HG03439 (cell line): Measurements from ENCODE around the gene CRISP2.
"Not testable (repeated sequence)": the region's sequence is repeated elsewhere in the genome, so short reads cannot be mapped to it uniquely, and the experiment has no call there.

ENCODE experiments used
- ATAC-seq: cut with Tn5 transposase; IDR thresholded peaks from one replicate; pipeline ENCODE4 v1.9.1; 2021; ENCODE audit warnings: mild to moderate bottlenecking, moderate library complexity; ENCODE audit not compliant: unreplicated experiment

CRISP2 gene

DNA sequence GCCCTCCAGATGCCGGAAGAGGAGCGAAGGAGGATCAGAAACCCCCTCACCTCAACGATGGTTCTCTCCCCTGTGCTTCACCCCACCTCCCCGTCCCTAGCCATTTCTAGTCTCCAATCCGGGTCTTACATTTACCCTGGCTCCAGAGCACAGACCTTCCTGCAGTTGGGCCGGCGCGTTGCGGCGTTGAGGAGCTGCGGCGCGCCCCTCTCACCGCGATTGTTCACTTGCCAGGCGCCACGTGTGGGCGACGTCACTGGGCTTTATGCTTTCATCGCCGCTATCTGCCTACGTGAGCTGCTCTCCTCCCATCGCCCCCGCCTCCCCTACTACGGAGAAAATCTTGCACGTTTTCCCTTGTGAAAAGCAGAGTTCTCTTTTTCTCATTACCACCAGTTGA lies at the start of gene CRISP2:
TSS of gene CRISP2 (minus strand) at position 198 of the 400 bp plus-strand sequence. CDS start 4,347 bp downstream, outside the sequence.
- no peak for ATAC-seq

- ATAC-seq = no peak
These were observed 30.9 kb upstream of the CRISP2 start, which contains the start of gene CRISP3 for GRCh38 chr6:49744259-49744658. Gene CRISP3, minus strand, starts transcription at chr6:49744388. Its CDS starts 21 bp downstream, at chr6:49744367.

DNA sequence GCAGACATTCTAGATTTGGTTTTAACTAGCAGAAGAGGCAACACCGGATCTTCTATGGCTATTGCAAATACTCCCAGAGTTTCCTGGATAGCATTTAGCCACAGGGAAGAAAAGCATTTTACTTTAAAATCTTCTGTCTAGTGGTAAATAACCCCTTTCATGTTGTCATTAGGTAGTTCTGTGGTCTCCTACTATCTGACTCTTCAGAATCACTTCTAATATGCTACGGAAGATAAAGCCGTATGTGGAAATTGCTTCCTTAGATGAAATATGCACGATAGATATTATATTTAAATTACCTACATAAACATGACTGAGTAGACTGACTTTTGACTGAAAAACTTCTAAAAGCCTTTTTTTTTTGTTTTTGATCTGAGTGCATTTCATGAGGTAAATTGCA lies 30.1 kb upstream of the CRISP2 start:
- ATAC-seq = no peak

DNA sequence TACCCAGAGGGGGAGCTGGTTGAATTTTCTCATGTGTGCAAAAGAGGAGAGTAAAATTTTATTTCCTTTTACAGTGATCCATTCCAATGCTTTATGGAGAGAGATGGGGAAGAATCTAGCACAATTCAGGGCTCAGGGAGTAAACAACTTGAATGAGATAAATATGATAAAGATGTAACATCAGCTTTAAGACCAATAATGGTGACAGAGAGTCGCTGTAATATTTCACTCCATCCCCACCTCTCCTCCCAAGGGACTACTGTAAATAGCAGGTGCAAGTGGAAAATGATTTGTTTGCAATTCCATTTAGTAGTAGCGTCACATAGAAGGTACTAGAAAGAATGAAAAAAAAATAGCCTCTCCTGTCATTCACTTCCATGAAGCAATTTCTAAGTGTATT lies 26.1 kb upstream of the CRISP2 start:
- ATAC-seq = no peak

GRCh38 chr6:49736017-49736508 lies 22.7 kb upstream of the CRISP2 start:
- no peak for ATAC-seq

- no peak for ATAC-seq
These were observed 20.3 kb upstream of the CRISP2 start for GRCh38 chr6:49733680-49734079.

DNA sequence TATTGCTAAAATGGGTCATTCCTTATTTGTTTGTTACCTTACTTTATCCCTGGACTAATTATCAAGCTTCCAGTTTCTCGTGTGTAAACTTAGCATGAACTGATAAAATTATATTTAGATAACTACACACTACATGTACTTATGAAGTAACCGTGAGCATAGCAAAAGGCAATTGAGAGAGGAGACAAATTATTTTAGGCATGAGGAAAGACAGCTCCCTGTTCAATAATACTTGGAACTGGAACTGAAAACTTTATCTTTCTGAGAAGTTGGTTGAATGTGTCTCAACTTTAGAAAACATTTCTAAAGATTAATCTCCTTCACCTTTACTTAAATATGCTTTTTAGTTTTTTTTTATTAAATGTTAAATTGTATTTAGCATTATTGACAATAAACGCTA lies 19.4 kb upstream of the CRISP2 start:
- no peak for ATAC-seq

DNA sequence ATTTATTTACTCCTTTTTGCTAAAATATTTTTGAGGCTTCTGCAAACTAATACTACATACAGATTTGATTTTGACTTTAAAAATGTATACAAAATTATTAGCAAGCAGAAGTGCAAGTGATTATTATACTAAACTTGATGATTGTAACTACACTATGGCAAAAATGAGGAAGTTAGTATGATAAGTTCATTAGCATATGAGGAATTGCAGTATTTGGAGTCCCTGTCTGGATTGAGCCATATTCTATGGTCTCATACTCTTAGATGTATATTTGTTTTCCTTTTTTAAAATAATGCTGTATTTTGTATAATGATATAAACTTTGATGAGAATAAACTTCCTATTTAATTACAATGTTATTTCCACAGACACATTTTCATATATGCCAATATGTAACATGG lies 16.9 kb upstream of the CRISP2 start:
- no peak for ATAC-seq

DNA sequence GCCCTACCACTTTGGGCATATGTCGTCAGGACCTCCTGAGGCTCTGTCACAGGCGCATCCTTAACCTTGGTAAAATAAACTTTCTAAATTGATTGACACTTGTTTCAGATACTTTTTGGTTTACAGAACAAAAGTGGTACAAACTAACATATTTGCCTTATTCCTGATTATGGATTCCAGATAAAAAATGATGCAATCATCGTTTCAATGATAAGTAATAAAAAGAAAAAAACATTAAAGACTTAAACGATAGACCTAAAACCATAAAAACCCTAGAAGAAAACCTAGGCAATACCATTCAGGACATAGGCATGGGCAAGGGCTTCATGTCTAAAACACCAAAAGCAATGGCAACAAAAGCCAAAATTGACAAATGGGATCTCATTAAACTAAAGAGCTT lies 10.6 kb upstream of the CRISP2 start:
- not testable (repeated sequence) for ATAC-seq

GRCh38 chr6:49721297-49721696 lies 8.0 kb upstream of the CRISP2 start:
- no peak for ATAC-seq

- ATAC-seq = no peak
These were observed 7.0 kb upstream of the CRISP2 start for GRCh38 chr6:49720372-49720771.

DNA sequence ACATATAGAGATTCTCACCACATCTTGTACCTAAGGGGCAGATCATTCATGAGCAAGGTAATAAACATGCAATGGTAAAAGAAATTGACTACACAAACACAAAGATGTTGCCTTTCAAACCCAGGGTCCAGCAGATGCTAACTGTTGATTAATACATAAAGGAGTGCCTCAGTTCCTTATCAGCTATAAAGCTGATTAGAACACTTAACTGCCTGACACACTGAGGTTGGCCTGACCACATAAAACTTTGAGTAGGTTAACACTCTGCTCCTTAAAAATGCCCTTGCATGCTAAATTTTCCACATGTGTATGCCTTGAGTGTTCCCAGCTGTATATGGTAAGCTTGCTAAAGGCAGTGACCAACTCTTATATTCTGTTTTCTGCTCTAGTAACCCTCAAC lies 14.9 kb downstream of the CRISP2 start:
- no peak for ATAC-seq

GRCh38 chr6:49693512-49693911 lies 19.8 kb downstream of the CRISP2 start:
- no peak for ATAC-seq

GRCh38 chr6:49692534-49692933 lies 20.8 kb downstream of the CRISP2 start:
- ATAC-seq = no peak

GRCh38 chr6:49676671-49677281 lies 36.6 kb downstream of the CRISP2 start:
- no peak for ATAC-seq

DNA sequence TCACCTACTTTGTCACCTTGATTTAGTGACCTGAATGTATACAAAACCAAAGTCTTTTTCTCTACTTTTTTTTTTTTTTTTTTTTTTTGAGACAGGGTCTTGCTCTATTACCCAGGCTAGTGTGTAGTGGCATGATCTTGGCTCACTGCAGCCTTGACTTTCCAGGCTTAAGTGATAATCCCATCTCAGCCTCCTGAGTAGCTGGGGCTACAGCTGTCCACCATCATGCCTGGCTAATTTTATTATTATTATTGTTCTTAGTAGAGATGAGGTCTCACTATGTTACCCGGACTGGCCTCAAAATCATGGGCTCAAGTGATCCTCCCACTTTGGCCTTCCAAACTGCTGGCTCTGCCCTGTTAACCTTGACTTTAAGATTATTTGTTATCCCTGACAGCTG lies 37.5 kb downstream of the CRISP2 start:
- no peak for ATAC-seq

GRCh38 chr6:49668083-49668511 lies 45.2 kb downstream of the CRISP2 start:
- ATAC-seq = no peak

DNA sequence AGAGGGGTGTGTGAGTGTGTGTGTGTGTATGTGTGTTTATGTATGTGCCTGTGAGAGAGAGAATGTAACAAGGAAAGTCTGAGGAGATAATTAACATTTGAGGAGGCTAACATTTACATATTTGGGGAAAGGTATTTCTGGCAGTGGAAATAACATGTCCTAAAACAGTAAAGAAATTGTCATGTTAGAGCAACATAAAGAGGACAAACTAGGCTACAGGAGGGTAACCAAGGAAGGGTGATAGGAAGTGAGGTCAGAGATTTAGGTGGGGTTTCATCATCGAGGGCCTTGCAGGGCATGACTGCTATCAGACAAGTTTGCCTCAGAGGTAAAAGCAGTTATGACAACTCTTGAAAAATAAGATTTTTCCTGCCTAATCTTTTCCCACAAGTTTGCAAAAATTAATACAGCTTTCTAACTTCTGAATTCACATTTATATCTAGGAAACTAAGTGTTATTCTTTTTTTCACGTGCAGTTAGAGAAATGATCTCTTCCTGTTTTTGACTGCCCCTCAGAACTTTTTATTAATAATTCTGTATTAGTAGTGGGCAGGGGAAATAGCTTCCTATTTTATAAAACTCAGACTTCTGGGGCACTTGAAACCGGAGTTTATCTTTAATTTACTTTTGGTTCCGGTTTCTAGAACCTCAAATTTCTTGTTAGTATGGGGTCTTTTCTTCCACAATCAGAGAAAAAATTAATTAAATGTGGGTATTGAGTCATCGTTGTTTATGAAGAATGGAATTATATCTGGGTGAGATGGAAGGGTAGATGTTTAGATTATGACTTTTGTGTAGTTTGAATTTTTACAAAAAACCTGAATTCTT lies 46.2 kb downstream of the CRISP2 start:
- ATAC-seq = no peak

GRCh38 chr6:49666480-49666879 lies 46.9 kb downstream of the CRISP2 start:
- no peak for ATAC-seq

GRCh38 chr6:49664817-49665216 lies 48.5 kb downstream of the CRISP2 start:
- no peak for ATAC-seq

DNA sequence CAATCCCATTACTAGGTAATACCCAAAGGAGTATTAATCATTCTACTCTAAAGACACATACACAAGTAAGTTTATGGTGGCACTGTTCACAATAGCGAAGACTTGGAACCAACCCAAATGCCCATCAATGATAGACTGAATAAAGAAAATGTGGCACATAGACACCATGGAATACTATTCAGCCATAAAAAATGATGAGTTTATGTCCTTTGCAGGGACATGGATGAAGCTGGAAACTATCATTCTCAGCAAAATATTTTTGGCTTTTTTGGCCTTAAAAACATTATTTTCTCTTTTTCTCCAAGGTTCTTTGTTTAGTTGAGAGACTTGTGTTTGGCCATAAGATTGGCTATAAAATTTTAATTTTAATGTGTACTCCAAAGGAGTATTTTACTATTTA lies 49.3 kb downstream of the CRISP2 start:
- not testable (repeated sequence) for ATAC-seq

DNA sequence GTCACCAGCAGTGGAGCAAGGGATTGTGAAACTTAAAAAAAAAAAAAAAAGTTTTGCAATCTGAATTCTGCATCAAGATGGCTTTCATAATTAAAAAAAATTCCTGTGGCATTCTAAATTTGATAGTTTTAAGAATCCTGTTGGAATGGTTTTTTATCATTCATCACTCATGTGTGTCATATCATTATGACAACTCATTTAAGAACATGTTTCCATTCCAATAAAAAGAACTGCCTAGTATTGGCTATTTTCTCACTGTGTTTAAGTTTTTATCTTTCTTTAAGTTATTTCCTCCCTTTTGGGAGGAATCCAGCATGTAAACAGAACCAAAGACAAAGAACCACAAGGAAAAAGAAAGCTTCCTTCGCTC lies 50.5 kb downstream of the CRISP2 start:
- ATAC-seq = no peak
